CD8-positive, alpha-beta memory T cell (primary cell): Measurements from ENCODE around the gene MYT1. TPM values are rescaled to one million over a fixed set of nuclear protein-coding genes. Genes with fewer than 3 reads are reported as not detected.
"Not testable (repeated sequence)": the region's sequence is repeated elsewhere in the genome, so short reads cannot be mapped to it uniquely, and the experiment has no call there.

Experiments used
- CTCF ChIA-PET: fragments of 350-600 bp; sonication (Branson Sonifier 250); formaldehyde crosslinking; loops from one replicate; lab custom pipeline; 2021; ENCODE audit warnings: antibody characterized with exemption; lab: Charles Lee
- POLR2A ChIA-PET: fragments of 350-600 bp; sonication (Branson Sonifier 250); formaldehyde crosslinking; loops from one replicate; lab custom pipeline; 2021; ENCODE audit warnings: antibody characterized with exemption; lab: Charles Lee
- DNase-seq, 5 donors: peaks; one replicate each; pipeline versions ENCODE4 v3.0.0 to v3.0.0-alpha.2; 2020 to 2022; ENCODE audit warnings: mixed read lengths in 1 of 5
- H3K27ac ChIP-seq: one replicate; pipeline ENCODE4 v1.7.0; 2013; ENCODE audit warnings: low read depth, mild to moderate bottlenecking, low read length, moderate library complexity
- H3K27me3 ChIP-seq: 2 replicates; pipeline ENCODE4 v1.7.0; 2013; ENCODE audit warnings: low read length, mild to moderate bottlenecking; ENCODE audit not compliant: insufficient read depth, poor library complexity, severe bottlenecking
- H3K36me3 ChIP-seq: 2 replicates; pipeline ENCODE4 v1.7.0; 2013; ENCODE audit warnings: mild to moderate bottlenecking, low read length, moderate library complexity; ENCODE audit not compliant: insufficient read depth
- H3K4me1 ChIP-seq: 2 replicates; pipeline ENCODE4 v1.7.0; 2013; ENCODE audit warnings: mild to moderate bottlenecking, low read length, moderate library complexity; ENCODE audit not compliant: insufficient read depth
- H3K4me3 ChIP-seq: 2 replicates; pipeline ENCODE4 v1.7.0; 2013; ENCODE audit warnings: mild to moderate bottlenecking, low read length
- H3K9me3 ChIP-seq: 2 replicates; pipeline ENCODE4 v1.7.0; 2013; ENCODE audit warnings: mild to moderate bottlenecking, low read length
- H3K27ac Mint-ChIP-seq, 8 donors: one replicate each; pipeline ENCODE4 v1.8.0; 2020 to 2021; ENCODE audit warnings: mixed read lengths in 8 of 8, mild to moderate bottlenecking in 6 of 8, inconsistent platforms in 3 of 8, moderate library complexity in 3 of 8
- H3K27me3 Mint-ChIP-seq, 2 donors: one replicate each; pipeline ENCODE4 v1.8.0; 2020 to 2021; ENCODE audit warnings: mixed read lengths in 2 of 2, mild to moderate bottlenecking in 1 of 2, moderate library complexity in 1 of 2
- H3K36me3 Mint-ChIP-seq, 3 donors: one replicate each; pipeline ENCODE4 v1.8.0; 2020 to 2021; ENCODE audit warnings: mixed read lengths in 3 of 3, inconsistent platforms in 1 of 3, mild to moderate bottlenecking in 1 of 3
- H3K4me1 Mint-ChIP-seq, 3 donors: one replicate each; pipeline ENCODE4 v1.8.0; 2020 to 2021; ENCODE audit warnings: mixed read lengths in 3 of 3, inconsistent platforms in 1 of 3, mild to moderate bottlenecking in 1 of 3
- H3K4me3 Mint-ChIP-seq, 7 donors: one replicate each; pipeline ENCODE4 v1.8.0; 2020 to 2021; ENCODE audit warnings: mixed read lengths in 7 of 7, mild to moderate bottlenecking in 6 of 7, moderate library complexity in 4 of 7, inconsistent platforms in 2 of 7
- H3K9me3 Mint-ChIP-seq, 5 donors: one replicate each; pipeline ENCODE4 v1.8.0; 2020 to 2022; ENCODE audit warnings: mixed read lengths in 5 of 5, mild to moderate bottlenecking in 3 of 5, moderate library complexity in 2 of 5, inconsistent platforms in 1 of 5
- polyA plus RNA-seq: library from polyadenylated mRNA; unstranded; fragments of 300-500 nt; fragmentation: Illumina TruSeq; gene quantifications from one replicate; pipeline ENCODE4 v1.2.3, GENCODE V29; 2021
- total RNA-seq, 2 experiments: library from RNA; stranded (reverse); gene quantifications; one replicate each; pipeline ENCODE4 v1.2.3, GENCODE V29; 2021

Gene MYT1
- total and polyA plus RNA-seq, 3 experiments from 2014 or later: 0.07 TPM; not detected in 2

DNA sequence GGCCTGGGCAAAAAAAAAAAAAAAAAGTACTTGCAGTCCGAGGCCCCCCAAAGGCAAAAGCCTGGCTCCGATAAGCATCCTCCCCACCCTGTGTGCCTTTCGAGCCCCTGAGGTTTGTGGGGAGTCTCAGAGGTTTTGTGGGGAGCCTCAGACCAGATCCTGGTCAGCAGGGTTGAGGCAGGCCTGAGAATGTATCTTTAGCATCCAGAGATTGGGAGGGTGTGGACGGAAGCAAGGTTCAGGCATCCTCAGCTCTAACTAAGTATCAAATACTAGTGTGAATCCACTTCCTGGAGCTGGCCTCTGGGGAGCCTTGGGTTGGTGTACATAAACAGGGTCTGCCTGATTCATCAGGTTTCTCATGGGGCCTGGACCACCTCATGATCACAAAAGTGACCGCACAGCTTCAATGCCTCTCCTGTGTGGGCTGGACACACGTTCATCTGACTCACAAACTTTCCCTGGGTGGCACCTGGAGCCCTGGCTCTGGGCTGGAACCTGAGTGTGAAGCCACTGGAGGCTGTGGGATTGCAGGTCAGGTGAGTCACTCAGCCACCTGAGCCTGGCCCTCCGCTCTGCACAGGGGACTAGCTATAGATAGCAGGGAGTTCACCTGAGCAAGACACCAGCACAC lies 115.7 kb downstream of the MYT1 start:
- Mint-ChIP-seq H3K4me1 (peaks cover 5 to 24% (median 21%) of the 10 kb centered on the region in 3 donors), H3K36me3 (peaks cover 0 to 19% (median 6%) of the 10 kb centered on the region in 3 donors), H3K27me3 (no peaks in the 10 kb centered on the region), H3K27ac (no peak overlapping the region), H3K9me3 (peaks cover 0 to 4% (median 0%) of the 10 kb centered on the region in 5 donors), H3K4me3 (no peak overlapping the region)
- no peak for DNase-seq
- Histone ChIP-seq H3K36me3 (no peaks in the 10 kb centered on the region), H3K4me1 (no peaks in the 10 kb centered on the region), H3K9me3 (no peaks in the 10 kb centered on the region), H3K4me3 (no peak overlapping the region), H3K27ac (no peak overlapping the region), H3K27me3 (no peaks in the 10 kb centered on the region)
- ChIA-PET CTCF (no interaction called here), POLR2A (no interaction called here)

DNA sequence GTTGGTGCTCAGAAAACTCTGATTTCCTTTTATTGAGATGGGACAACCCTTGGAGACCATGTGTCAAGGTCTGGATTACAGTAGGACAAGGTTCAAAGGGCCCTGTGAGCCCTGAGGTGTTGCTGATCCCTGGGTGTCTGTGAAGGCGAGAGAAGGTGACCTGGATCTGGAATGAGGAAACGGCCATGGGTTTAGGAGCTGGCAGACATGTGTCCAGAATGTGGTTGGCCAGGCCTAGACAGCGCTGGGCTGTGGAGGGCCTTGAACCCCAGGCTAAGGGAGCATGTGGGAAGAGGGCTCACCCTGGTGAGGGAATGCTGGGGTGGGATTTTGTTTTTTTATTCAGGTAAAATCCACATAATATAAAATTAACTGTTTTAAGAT lies 116.2 kb downstream of the MYT1 start:
- no peaks in the 10 kb centered on the region for H3K4me1 ChIP-seq
- CTCF ChIA-PET: no interaction called here
- POLR2A ChIA-PET: no interaction called here

DNA sequence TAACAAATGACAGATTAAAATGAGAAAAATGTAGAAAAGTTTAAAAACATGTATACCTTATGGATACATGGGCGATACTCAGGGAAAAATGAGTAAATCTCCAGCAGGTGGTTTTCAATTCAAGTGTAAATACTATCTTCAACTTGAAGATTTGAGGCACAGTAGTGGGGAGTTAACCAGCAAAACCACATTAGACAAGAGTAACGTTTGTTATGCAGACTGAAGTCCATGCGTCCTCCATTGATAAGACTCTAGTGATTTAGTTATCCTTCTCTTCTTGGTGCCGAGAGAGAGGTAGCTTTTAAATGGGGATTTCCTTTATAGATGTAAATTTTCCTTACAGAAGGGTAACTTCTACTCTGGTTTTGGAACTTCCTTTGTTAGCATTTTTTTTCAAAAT lies 119.4 kb downstream of the MYT1 start:
- Histone ChIP-seq H3K9me3 (no peaks in the 10 kb centered on the region), H3K27ac (no peak overlapping the region), H3K4me1 (no peaks in the 10 kb centered on the region), H3K36me3 (no peaks in the 10 kb centered on the region), H3K4me3 (no peak overlapping the region), H3K27me3 (no peaks in the 10 kb centered on the region)
- DNase-seq: no peak
- peaks cover 0 to 4% (median 0%) of the 10 kb centered on the region in 5 donors for H3K9me3 Mint-ChIP-seq
- POLR2A ChIA-PET: no interaction called here
- no peak overlapping the region for H3K4me3 Mint-ChIP-seq
- H3K27me3 Mint-ChIP-seq: no peaks in the 10 kb centered on the region
- peaks cover 4 to 18% (median 16%) of the 10 kb centered on the region in 3 donors for H3K4me1 Mint-ChIP-seq
- no peaks in the 10 kb centered on the region for H3K36me3 Mint-ChIP-seq
- H3K27ac Mint-ChIP-seq: no peak overlapping the region
- CTCF ChIA-PET: no interaction called here

More for the DNA sequence above, 116.2 kb downstream of the MYT1 start:
- DNase-seq: no peak
- Histone ChIP-seq H3K27me3 (no peaks in the 10 kb centered on the region), H3K9me3 (no peaks in the 10 kb centered on the region), H3K36me3 (no peaks in the 10 kb centered on the region), H3K4me3 (no peak overlapping the region), H3K27ac (no peak overlapping the region)
- Mint-ChIP-seq H3K4me1 (peaks cover 4 to 19% (median 18%) of the 10 kb centered on the region in 3 donors), H3K27ac (no peak overlapping the region), H3K9me3 (peaks cover 0 to 4% (median 0%) of the 10 kb centered on the region in 5 donors), H3K4me3 (no peak overlapping the region), H3K36me3 (peaks cover 0 to 15% (median 6%) of the 10 kb centered on the region in 3 donors), H3K27me3 (no peaks in the 10 kb centered on the region)

DNA sequence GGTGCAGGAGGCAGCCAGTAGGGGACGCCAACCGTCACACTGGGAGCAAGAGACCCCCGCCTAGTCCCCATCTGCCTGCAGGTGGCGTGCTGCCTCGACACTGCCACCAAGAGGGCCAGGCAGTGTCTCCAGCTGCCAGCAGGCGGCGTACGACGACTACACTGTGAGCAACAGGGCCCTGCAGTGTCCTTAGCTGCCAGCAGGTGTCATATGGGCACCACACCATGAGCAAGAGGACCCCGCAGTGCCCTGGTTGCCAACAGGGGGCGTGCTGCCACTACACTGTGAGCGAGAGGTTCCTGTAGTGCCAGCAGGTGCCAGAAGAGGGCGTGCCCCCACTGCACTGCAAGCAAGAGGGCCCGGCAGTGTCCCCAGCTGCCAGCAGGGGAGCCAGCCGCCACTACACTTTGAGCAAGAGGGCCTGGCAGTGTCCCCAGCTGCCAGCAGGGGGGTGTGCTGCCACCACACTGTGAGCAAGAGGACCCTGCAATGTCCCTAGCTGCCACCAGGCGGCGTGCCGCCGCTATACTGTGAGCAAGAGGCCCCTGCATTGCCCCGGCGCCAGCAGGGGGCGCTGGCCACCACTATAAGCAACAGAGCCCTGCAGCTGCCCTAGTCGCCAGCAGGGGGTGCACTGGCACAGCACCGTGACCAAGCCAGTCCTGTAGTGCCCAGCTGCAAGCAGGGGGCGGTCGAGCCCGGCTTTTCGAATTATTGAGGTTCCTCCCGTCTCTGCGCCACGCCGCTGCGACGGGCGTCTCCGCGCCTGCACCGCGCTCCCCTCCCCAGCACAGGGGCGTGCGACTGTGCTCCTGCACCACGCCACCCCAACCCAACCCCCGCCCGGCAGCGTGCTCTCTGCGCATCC lies 121.6 kb downstream of the MYT1 start:
- H3K27ac Mint-ChIP-seq: peak overlapping the region in 1 of 8 donors; percentile 36
- POLR2A ChIA-PET: not testable (repeated sequence)

DNA sequence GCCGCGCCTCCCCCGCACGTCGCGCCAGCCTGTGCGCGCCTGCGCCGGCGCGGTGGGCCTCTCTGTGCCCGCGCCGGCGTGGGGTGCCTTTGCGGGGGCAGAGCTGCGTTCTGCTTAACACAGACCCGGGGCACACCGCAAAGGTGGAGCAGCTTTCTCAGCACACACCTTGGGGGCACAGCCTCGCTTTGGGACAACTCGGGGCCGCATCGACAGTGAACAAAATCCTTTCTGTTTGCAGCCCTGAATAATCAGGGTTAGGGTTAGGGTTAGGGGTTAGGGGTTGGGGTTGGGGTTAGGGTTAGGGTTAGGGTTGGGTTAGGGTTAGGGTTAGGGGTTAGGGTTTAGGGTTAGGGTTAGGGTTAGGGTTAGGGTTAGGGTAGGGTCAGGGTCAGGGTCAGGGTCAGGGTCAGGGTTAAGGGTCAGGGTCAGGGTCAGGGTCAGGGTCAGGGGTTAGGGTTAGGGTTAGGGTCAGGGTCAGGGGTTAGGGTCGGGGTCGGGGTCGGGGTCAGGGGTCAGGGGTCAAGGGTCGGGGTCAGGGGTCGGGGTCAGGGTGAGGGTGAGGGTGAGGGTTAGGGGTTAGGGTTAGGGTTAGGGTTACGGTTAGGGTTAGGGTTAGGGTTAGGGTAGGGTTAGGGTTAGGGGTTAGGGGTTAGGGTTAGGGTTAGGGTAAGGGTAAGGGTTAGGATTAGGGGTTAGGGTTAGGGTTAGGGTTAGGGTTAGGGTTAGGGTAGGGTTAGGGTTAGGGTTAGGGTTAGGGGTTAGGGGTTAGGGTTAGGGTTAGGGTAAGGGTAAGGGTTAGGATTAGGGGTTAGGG lies 122.4 kb downstream of the MYT1 start:
- H3K9me3 ChIP-seq, H3K4me1 Mint-ChIP-seq, H3K9me3 Mint-ChIP-seq, H3K4me1 ChIP-seq, POLR2A ChIA-PET, H3K27ac Mint-ChIP-seq, H3K4me3 Mint-ChIP-seq, H3K36me3 ChIP-seq, H3K27me3 ChIP-seq, H3K27me3 Mint-ChIP-seq, H3K27ac ChIP-seq, H3K36me3 Mint-ChIP-seq, H3K4me3 ChIP-seq: not testable (repeated sequence)
- CTCF ChIA-PET: interaction anchor here (1.0 kb wide), 2 partner anchors 26 to 31 kb away, joined by 4 to 5 read pairs; partner anchors contain the start of gene PCMTD2
- DNase-seq: peak in 2 of 5 donors; percentile 24 to 49

More for the DNA sequence above, 121.6 kb downstream of the MYT1 start:
- H3K4me3 ChIP-seq, H3K27me3 Mint-ChIP-seq, H3K27me3 ChIP-seq, H3K9me3 ChIP-seq, H3K4me1 ChIP-seq, H3K4me3 Mint-ChIP-seq, H3K36me3 Mint-ChIP-seq, H3K27ac ChIP-seq, H3K36me3 ChIP-seq, H3K9me3 Mint-ChIP-seq, H3K4me1 Mint-ChIP-seq: not testable (repeated sequence)
- peak; percentile 55 to 82 (median 69) for DNase-seq
- CTCF ChIA-PET: interaction anchor here (1.0 kb wide), 2 partner anchors 25 to 30 kb away, joined by 4 to 5 read pairs; partner anchors contain the start of gene PCMTD2

DNA sequence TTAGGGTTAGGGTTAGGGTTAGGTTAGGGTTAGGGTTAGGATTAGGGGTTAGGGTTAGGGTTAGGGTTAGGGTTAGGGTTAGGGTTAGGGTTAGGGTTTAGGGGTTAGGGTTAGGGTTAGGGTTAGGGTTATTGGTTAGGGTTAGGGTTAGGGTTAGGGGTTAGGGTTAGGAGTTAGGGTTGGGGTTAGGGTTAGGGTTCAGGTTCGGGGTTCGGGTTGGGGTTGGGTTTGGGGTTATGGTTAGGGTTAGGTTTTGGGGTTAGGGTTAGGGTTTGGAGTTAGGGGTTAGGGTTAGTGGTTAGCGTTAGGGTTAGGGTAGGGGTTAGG lies 123.0 kb downstream of the MYT1 start:
- H3K36me3 Mint-ChIP-seq, H3K27ac ChIP-seq, H3K9me3 Mint-ChIP-seq, H3K27ac Mint-ChIP-seq, H3K9me3 ChIP-seq, H3K4me3 ChIP-seq, H3K4me1 Mint-ChIP-seq, CTCF ChIA-PET, H3K27me3 Mint-ChIP-seq, H3K4me3 Mint-ChIP-seq, POLR2A ChIA-PET, H3K4me1 ChIP-seq, DNase-seq, H3K27me3 ChIP-seq, H3K36me3 ChIP-seq: not testable (repeated sequence)
